Progenitor cell of endocrine pancreas (in vitro differentiated cells): ENCODE measurements around the gene SUN1. TPM values are rescaled to one million over a fixed set of nuclear protein-coding genes. Genes with fewer than 3 reads are reported as not detected.
A peak's percentile ranks its signal among the peaks of the same experiment; 100 is the strongest.

Source experiments
- DNase-seq: peaks from one replicate; pipeline ENCODE4 v3.0.0; 2021; ENCODE audit warnings: low spot score; ENCODE audit not compliant: unreplicated experiment
- H3K27ac Mint-ChIP-seq: 2 replicates; pipeline ENCODE4 v1.8.0; 2021; ENCODE audit warnings: mild to moderate bottlenecking, moderate library complexity, mixed read lengths
- H3K27me3 Mint-ChIP-seq: 2 replicates; pipeline ENCODE4 v1.8.0; 2021; ENCODE audit warnings: mixed read lengths
- H3K36me3 Mint-ChIP-seq: 2 replicates; pipeline ENCODE4 v1.8.0; 2022; ENCODE audit warnings: mixed read lengths; ENCODE audit not compliant: insufficient read depth
- H3K4me1 Mint-ChIP-seq: 2 replicates; pipeline ENCODE4 v1.8.0; 2021; ENCODE audit warnings: low read depth, mixed read lengths
- H3K4me3 Mint-ChIP-seq: 2 replicates; pipeline ENCODE4 v1.8.0; 2021; ENCODE audit warnings: low read depth, mild to moderate bottlenecking, moderate library complexity, mixed read lengths
- H3K9me3 Mint-ChIP-seq: 2 replicates; pipeline ENCODE4 v1.8.0; 2021; ENCODE audit warnings: low read depth, mixed read lengths
- CTCF ChIP-seq: fragments of 200-600 bp; sonication (generic); IDR thresholded peaks from one replicate; pipeline ENCODE4 v1.5.0; 2021; ENCODE audit warnings: antibody characterized with exemption, mild to moderate bottlenecking; ENCODE audit not compliant: unreplicated experiment
- total RNA-seq: library from RNA; stranded (reverse); gene quantifications from 2 replicates; pipeline ENCODE4 v1.2.1, GENCODE V29; 2021

The SUN1 gene
- total RNA-seq, 1 donor from 2014 or later: 152 TPM

- H3K27ac Mint-ChIP-seq: no peak overlapping the region
- TF ChIP-seq CTCF: no peak
- no peaks in the 10 kb centered on the region for H3K4me1 Mint-ChIP-seq
- no peaks in the 10 kb centered on the region for H3K36me3 Mint-ChIP-seq
- no peak for DNase-seq
- no peak overlapping the region for H3K4me3 Mint-ChIP-seq
- peaks cover 9% of the 10 kb centered on the region for H3K27me3 Mint-ChIP-seq
- H3K9me3 Mint-ChIP-seq: no peaks in the 10 kb centered on the region
Measured at GRCh38 chr7:911791-912480, 79.7 kb downstream of the SUN1 start.

- Mint-ChIP-seq H3K27ac (no peak overlapping the region), H3K9me3 (no peaks in the 10 kb centered on the region), H3K4me1 (no peaks in the 10 kb centered on the region), H3K4me3 (no peak overlapping the region), H3K27me3 (peaks cover 9% of the 10 kb centered on the region), H3K36me3 (no peaks in the 10 kb centered on the region)
- TF ChIP-seq CTCF: no peak
- DNase-seq: no peak
Measured at GRCh38 chr7:913736-914520, 81.7 kb downstream of the SUN1 start.

- Mint-ChIP-seq H3K27me3 (peaks cover 8% of the 10 kb centered on the region), H3K9me3 (no peaks in the 10 kb centered on the region), H3K4me3 (no peak overlapping the region), H3K27ac (no peak overlapping the region), H3K36me3 (no peaks in the 10 kb centered on the region), H3K4me1 (no peaks in the 10 kb centered on the region)
- DNase-seq: no peak
- no peak for TF ChIP-seq CTCF
Measured at GRCh38 chr7:914521-915194, 82.4 kb downstream of the SUN1 start.

- Mint-ChIP-seq H3K4me1 (no peaks in the 10 kb centered on the region), H3K4me3 (no peak overlapping the region), H3K27me3 (no peaks in the 10 kb centered on the region), H3K27ac (peak overlapping the region; percentile 23), H3K36me3 (no peaks in the 10 kb centered on the region), H3K9me3 (no peaks in the 10 kb centered on the region)
- no peak for TF ChIP-seq CTCF
- no peak for DNase-seq
Measured at GRCh38 chr7:915291-916218, 83.3 kb downstream of the SUN1 start.
